Activated CD8-positive, alpha-beta T cell treated with anti-CD3 and anti-CD28 coated beads for 36 hours (primary cell): Measurements from ENCODE around the gene MYPN. TPM values are rescaled to one million over a fixed set of nuclear protein-coding genes. Genes with fewer than 3 reads are reported as not detected.

Source experiments
- ATAC-seq: fragments of 200-7000 bp; cut with Tn5 transposase; one replicate; pipeline ENCODE4 v1.10.0; 2021; ENCODE audit warnings: mild to moderate bottlenecking, moderate library complexity
- CTCF ChIA-PET: fragments of 350-600 bp; sonication (Branson Sonifier 250); formaldehyde crosslinking; loops from one replicate; lab custom pipeline; 2021; ENCODE audit warnings: antibody characterized with exemption; lab: Charles Lee
- POLR2A ChIA-PET: fragments of 350-600 bp; sonication (Branson Sonifier 250); formaldehyde crosslinking; loops from one replicate; lab custom pipeline; 2021; ENCODE audit warnings: antibody characterized with exemption; lab: Charles Lee
- DNase-seq: peaks from one replicate; pipeline ENCODE4 v3.0.0-alpha.2; 2020
- H3K27ac Mint-ChIP-seq: one replicate; pipeline ENCODE4 v1.8.0; 2021; ENCODE audit warnings: mild to moderate bottlenecking, mixed read lengths
- H3K27me3 Mint-ChIP-seq: one replicate; pipeline ENCODE4 v1.8.0; 2021; ENCODE audit warnings: mixed read lengths
- H3K36me3 Mint-ChIP-seq: one replicate; pipeline ENCODE4 v1.8.0; 2021; ENCODE audit warnings: low read depth, mixed read lengths
- H3K4me1 Mint-ChIP-seq: one replicate; pipeline ENCODE4 v1.8.0; 2021; ENCODE audit warnings: low read depth, mixed read lengths
- H3K4me3 Mint-ChIP-seq: one replicate; pipeline ENCODE4 v1.8.0; 2021; ENCODE audit warnings: mild to moderate bottlenecking, moderate library complexity, mixed read lengths
- H3K9me3 Mint-ChIP-seq: one replicate; pipeline ENCODE4 v1.8.0; 2021; ENCODE audit warnings: mixed read lengths
- intact Hi-C: fragments of 100-400 bp; cut with micrococcal nuclease; formaldehyde crosslinking; loops from one replicate; pipeline ENCODE4 v1.10.0; 2022
- total RNA-seq, 2 experiments: library from RNA; stranded (reverse); gene quantifications; one replicate each; pipeline ENCODE4 v1.2.3, GENCODE V29; 2021
- TF ChIP-seq, protein P1 (sequence below): fragments of 200-600 bp; IDR thresholded peaks from one replicate; pipeline ENCODE4 v1.8.0; 2022; ENCODE audit warnings: antibody characterized with exemption, mild to moderate bottlenecking

The MYPN gene
- total RNA-seq, 2 experiments from 2014 or later = not detected

DNA sequence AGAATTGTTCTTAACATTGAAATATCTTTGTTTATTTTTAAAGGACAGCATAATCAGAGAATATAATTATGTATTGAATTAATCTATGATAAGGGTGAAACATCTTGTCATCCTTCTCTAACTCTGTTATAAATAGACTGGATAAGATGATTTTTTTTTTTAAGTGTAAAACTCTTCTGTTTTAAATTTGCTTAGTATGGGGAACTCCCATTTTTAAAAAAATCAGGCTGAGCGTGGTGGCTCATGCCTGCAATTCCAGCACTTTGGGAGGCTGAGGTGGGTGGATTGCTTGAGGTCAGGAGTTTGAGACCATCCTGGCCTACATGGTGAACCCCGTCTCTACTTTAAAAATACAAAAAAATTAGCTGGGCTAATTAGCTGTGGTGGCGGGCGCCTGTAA, 24.8 kb upstream of the MYPN start:
- CTCF ChIA-PET = interaction anchor here (3.2 kb wide), 1 partner anchor 72 kb away, joined by 10 read pairs; no protein-coding TSS in a partner anchor
- intact Hi-C loops = no loop called here
- no peak overlapping the region for H3K27ac Mint-ChIP-seq
- no peaks in the 10 kb centered on the region for H3K36me3 Mint-ChIP-seq
- H3K4me1 Mint-ChIP-seq = peaks cover 7% of the 10 kb centered on the region
- no peak overlapping the region for H3K4me3 Mint-ChIP-seq
- DNase-seq = no peak
- TF ChIP-seq, protein P1, sequence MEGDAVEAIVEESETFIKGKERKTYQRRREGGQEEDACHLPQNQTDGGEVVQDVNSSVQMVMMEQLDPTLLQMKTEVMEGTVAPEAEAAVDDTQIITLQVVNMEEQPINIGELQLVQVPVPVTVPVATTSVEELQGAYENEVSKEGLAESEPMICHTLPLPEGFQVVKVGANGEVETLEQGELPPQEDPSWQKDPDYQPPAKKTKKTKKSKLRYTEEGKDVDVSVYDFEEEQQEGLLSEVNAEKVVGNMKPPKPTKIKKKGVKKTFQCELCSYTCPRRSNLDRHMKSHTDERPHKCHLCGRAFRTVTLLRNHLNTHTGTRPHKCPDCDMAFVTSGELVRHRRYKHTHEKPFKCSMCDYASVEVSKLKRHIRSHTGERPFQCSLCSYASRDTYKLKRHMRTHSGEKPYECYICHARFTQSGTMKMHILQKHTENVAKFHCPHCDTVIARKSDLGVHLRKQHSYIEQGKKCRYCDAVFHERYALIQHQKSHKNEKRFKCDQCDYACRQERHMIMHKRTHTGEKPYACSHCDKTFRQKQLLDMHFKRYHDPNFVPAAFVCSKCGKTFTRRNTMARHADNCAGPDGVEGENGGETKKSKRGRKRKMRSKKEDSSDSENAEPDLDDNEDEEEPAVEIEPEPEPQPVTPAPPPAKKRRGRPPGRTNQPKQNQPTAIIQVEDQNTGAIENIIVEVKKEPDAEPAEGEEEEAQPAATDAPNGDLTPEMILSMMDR = no peak
- ATAC-seq = no peak
- POLR2A ChIA-PET = no interaction called here
- no peaks in the 10 kb centered on the region for H3K9me3 Mint-ChIP-seq
- H3K27me3 Mint-ChIP-seq = peaks cover 9% of the 10 kb centered on the region

DNA sequence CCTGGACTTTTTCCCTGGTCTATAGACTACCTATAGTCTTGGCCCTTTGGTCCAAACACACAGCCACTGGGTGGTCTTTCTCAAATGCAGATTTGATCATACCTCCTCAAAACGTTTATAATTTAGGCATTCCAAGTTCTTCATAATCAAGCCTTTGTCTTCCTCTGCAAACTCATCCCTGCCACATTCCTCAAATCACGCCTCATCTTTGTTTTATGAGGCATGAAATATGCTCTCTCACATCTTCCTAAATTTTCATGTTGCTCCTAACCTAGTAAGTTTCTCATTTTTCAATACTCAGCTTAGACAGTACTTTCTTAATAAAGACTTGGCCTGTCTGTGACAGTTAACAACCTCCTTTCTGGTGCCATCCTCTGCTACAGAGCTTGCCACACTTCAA, 23.3 kb upstream of the MYPN start:
- TF ChIP-seq, protein P1 = no peak
- Mint-ChIP-seq H3K4me1 (peaks cover 7% of the 10 kb centered on the region), H3K4me3 (no peak overlapping the region), H3K27me3 (peaks cover 9% of the 10 kb centered on the region), H3K36me3 (no peaks in the 10 kb centered on the region), H3K9me3 (no peaks in the 10 kb centered on the region), H3K27ac (no peak overlapping the region)
- intact Hi-C loops = no loop called here
- CTCF ChIA-PET = interaction anchor here (3.2 kb wide), 1 partner anchor 70 kb away, joined by 10 read pairs; no protein-coding TSS in a partner anchor
- POLR2A ChIA-PET = no interaction called here
- DNase-seq (no peak), ATAC-seq (no peak)

DNA sequence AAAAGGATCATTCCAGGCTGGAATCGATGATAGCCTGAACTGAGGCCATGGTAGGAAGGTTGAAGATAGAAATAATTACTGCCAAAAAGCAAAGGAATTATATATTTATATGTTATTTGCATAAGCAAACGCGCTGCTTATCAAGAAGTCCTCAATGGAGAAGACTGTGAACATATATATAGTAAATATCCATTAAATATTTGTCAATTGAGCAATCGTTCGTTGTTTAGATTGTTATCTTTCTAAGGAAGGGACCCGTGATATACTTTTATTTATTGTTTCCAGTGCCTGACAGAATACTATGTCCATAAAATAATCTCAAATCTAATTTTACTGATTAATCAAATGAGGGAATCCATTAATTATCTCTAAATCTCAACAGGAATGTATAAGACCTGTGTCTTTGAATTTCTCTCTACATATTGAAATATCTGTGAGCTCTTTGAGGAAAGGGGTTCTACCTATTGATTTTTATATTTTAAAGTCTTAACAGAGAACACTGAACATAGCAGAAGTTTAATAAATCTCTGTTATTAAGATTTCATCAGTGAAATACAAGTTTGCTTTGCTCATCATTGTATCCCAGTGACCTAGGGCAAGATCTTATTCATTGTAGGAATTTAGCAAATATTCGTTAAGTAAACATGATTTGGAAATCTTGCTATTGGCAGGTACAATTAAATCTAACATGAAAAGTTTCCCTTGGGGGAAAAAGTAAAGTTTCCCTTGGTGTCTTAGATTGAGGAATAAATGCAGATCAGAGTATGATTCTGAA, 22.2 kb upstream of the MYPN start:
- no peak for ATAC-seq
- no peak for DNase-seq
- ChIA-PET CTCF (no interaction called here), POLR2A (no interaction called here)
- no peak overlapping the region for H3K27ac Mint-ChIP-seq
- no peaks in the 10 kb centered on the region for H3K36me3 Mint-ChIP-seq
- TF ChIP-seq, protein P1 = no peak
- peaks cover 7% of the 10 kb centered on the region for H3K4me1 Mint-ChIP-seq
- H3K9me3 Mint-ChIP-seq = no peaks in the 10 kb centered on the region
- intact Hi-C loops = no loop called here
- H3K4me3 Mint-ChIP-seq = no peak overlapping the region
- peaks cover 9% of the 10 kb centered on the region for H3K27me3 Mint-ChIP-seq

DNA sequence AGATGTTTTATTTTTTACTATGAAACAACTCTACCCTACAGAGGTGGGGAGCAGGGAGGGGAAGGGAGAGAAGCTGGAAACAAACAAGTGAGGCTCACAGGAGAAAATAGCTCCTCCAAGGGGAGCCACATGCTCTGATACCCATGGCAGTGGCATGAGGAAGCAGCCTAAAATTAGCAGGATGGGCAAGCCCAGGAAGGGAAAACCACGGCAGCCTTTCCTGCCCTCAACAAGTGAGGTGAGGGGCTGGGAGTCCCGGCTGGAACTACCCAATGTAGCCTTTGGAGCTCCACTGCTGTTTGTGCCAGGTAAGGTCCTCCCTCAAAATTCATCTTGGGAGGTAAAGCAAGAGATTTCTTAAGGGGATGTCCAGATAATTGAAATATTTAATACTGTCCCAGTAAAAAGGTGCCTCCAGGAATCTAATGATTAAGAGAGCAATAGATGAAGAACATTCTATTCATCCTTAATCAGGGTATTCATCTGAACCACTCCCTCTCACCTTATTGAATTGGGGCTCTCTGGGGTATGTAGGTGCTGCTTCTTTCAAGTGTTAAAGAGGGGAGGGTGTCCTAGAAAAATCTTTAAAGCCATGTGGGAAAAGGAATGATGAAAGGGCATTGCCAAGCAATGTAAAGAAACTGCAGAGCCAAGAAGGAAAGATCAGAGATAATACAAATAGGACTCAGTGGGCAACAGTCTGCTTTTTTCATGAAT, 21.4 kb upstream of the MYPN start:
- Mint-ChIP-seq H3K9me3 (no peaks in the 10 kb centered on the region), H3K4me3 (no peak overlapping the region), H3K27me3 (peaks cover 6% of the 10 kb centered on the region), H3K27ac (no peak overlapping the region), H3K4me1 (peaks cover 7% of the 10 kb centered on the region), H3K36me3 (no peaks in the 10 kb centered on the region)
- ATAC-seq (no peak), DNase-seq (no peak)
- ChIA-PET CTCF (interaction anchor here (0.7 kb wide), 1 partner anchor 233 kb away, joined by 3 read pairs; no protein-coding TSS in a partner anchor), POLR2A (no interaction called here)
- intact Hi-C loops = no loop called here
- TF ChIP-seq, protein P1 = no peak

DNA sequence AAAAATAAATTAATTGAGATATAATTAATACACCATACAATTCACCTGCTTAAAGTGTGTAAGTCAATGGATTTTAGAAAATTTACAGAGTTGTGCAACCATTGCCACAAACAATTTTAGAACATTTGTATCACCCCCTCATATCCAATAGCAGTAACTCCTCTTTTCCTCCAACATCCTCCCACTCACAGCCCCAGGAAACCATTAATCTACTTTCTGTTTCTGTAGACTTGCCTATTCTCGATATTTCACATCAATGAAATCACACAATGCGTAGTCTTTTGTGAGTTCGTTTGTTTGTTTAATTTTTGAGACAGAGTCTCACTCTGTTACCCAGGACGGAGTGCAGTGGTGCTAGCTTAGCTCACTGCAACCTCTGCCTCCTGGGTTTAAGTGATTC, 20.5 kb upstream of the MYPN start:
- CTCF ChIA-PET = interaction anchor here (0.7 kb wide), 1 partner anchor 233 kb away, joined by 3 read pairs; no protein-coding TSS in a partner anchor
- peak overlapping the region; percentile 55 for H3K27ac Mint-ChIP-seq
- peak; percentile 26 for DNase-seq
- H3K27me3 Mint-ChIP-seq = peaks cover 6% of the 10 kb centered on the region
- peak; percentile 69 for ATAC-seq
- POLR2A ChIA-PET = interaction anchor here (0.7 kb wide), 1 partner anchor 138 kb away, joined by 3 read pairs; no protein-coding TSS in a partner anchor
- no peaks in the 10 kb centered on the region for H3K9me3 Mint-ChIP-seq
- H3K4me3 Mint-ChIP-seq = no peak overlapping the region
- H3K4me1 Mint-ChIP-seq = peaks cover 7% of the 10 kb centered on the region
- no peaks in the 10 kb centered on the region for H3K36me3 Mint-ChIP-seq
- intact Hi-C loops = no loop called here
- TF ChIP-seq, protein P1 = no peak
